Middle frontal gyrus (tissue), 1 donor: ENCODE measurements around the gene GRM7.

Experiments used
- DNase-seq: peaks from one replicate; pipeline ENCODE4 v3.0.0-alpha.2; 2015; ENCODE audit warnings: low spot score; ENCODE audit errors: extremely low spot score

GRM7 gene

DNA sequence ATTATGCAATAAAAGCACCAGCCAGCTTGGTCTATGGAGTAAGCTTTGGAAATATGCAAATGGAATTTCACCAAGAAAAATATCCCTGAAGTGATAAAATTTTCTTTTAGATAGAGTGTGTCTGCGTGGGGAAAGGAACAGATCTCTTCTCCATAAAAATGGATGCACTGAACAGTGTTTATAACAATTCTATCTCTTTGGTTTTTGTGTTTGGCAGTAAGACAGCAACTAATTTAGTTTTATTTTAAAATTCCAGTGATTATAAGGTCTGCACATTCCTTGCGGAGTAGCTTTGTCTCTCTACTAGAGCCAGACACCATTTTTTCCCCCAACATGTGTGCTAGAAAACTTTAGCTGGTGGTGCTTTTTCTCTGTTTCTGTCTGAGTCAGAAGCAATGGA is 712.4 kb downstream of the GRM7 start:
- DNase-seq: peak; percentile 23

DNA sequence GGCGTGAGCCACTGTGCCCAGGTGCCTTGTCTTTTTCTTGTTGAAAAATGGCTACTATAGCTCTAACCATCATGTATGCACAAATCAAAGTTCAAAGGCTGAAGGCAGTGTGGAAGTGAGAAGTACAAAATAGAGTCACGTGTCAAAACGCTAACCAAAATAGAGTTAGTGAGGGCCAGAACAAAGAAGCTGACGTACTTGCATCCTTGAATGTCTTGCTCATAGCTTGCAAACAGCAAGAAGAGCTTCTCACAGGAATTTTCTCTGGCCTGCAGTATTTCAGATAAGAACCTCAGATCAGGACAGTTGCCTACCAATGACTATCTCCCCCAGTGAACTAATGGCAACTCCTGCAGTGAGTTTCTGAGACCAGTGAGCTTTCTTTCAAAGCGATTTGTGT is 713.5 kb downstream of the GRM7 start:
- no peak for DNase-seq

DNA sequence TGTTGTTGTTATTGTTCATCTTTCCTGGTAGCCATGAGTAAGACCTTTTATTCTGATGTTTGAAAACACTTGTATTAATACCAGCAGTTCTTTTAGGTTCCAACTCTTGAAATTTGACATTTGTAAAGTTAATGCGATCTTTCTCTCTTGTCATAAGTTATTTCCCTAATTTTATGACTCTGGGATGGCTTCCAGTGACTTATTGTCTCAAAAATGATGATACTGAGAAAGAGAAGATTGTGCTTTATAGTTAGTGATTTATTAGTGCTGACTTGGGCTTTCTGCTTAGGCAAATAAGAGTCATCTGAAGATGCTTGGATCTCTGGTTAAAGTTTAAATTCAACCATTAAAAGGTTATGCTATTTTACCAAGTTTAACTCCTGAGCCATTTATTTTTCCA is 715.2 kb downstream of the GRM7 start:
- no peak for DNase-seq

- DNase-seq: no peak
Observed at GRCh38 chr3:7576506-7576905, 715.6 kb downstream of the GRM7 start.

GRCh38 chr3:7577513-7577912 is 716.6 kb downstream of the GRM7 start:
- no peak for DNase-seq

DNA sequence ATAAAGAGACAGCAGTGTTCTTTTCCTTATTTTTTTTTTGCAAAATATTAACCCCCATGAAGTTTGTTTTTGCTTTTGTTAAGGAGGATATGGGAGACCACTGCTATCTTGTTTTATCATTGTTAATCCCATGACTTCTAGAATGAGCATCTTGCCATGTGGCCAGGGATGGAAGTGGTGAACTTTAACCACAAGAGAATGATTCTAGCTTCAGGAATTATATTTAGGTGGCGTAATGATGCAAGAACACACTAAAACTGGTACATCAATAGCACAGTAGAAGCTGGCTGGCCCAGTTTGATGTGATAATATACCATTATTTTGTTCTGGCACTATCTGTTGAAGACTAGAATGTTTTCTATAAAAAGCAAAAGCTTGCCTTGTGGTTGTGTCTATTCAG is 720.9 kb downstream of the GRM7 start:
- no peak for DNase-seq

- no peak for DNase-seq
Observed at GRCh38 chr3:7585052-7585451, 724.1 kb downstream of the GRM7 start.

GRCh38 chr3:7588236-7588635 is 727.3 kb downstream of the GRM7 start:
- DNase-seq: no peak

DNA sequence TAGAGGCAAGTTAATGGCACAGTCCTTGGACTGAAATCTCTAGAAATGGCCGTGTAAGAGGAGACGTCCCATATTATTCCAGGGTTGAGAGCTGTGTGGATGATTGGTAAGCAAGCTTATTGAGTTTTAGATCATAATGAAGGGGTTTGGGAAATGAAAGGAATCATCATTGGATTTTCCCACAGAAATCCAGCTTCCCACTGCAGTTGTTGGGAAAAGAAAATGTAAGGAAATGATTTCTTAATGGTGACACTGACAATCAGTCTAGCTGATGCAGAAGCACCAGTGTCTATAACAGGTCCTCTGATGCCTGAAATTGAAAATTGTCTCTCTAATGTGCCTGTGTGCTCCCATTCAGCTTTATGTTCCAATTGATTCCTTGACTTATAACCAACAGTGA is 728.6 kb downstream of the GRM7 start:
- no peak for DNase-seq

DNA sequence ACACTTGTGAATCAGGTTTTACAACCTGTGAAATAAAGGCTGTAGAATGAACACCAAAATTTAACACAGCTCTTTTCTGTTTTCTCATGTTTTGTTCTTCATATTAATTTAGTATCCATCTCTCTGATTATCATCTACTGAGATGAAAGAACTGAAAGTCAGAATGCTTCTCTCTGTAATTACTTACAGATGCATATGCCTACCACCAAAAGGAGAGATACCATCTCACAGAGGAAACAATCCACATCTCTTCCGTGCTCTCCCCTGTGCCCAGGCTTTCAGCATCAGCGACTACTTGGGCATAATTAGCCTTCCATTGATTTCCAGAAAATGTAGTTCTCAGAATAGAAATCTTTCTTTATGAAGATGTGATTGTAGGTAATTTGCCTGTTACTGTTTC is 741.4 kb downstream of the GRM7 start:
- no peak for DNase-seq

GRCh38 chr3:7607083-7607482 is 746.2 kb downstream of the GRM7 start:
- no peak for DNase-seq

- no peak for DNase-seq
Observed at GRCh38 chr3:7607676-7608075, 746.8 kb downstream of the GRM7 start.

- no peak for DNase-seq
Observed at GRCh38 chr3:7610634-7611033, 749.7 kb downstream of the GRM7 start.

- no peak for DNase-seq
Observed at GRCh38 chr3:7615043-7615442, 754.1 kb downstream of the GRM7 start.

- no peak for DNase-seq
Observed at GRCh38 chr3:7618606-7619005, 757.7 kb downstream of the GRM7 start.

- no peak for DNase-seq
Observed at GRCh38 chr3:7620401-7620800, 759.5 kb downstream of the GRM7 start.

DNA sequence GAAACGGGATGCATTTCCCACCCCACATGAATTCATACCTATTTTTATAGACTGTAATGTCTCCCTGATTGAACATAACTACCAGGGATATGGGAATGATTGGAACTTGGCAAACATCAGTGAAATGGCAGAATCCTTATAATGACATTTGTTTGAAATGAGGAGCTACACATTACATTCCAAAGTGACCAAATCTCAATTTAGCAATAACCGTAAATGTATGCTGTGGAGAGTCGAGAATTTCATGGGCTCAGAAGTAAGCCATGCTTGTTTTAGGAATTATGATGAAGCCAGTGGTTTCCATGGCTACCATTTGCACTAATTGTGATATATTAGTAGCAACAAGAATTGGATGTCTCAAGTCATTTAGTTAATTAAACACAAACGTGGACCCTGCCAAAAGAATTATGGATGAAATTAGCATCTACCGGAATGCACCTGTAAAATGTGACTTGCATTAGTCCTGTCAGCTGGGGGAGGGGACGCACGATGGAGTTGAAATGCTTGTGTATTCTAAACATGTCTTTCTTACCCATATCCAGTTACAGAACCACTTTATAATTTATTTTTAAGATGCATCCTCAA is 760.2 kb downstream of the GRM7 start:
- DNase-seq: no peak

DNA sequence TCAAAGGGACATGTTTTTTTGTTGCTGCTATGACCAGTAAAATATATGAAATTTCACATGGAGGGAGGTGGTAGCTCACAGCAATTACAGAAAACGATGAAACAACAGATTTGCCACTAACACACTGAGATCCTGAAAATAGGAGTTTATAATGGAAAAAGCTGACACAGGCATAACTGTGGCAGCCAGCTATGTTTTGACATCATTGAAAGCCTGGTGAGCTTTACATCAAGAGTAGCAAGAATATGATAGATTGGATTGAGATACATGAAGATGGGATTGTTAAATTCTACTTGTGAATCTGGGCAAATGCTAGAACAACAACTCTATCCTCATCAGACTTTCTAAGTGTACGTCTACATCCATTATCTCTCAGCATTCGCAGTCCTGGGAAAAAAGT is 760.7 kb downstream of the GRM7 start:
- no peak for DNase-seq

GRCh38 chr3:7625021-7625420 is 764.1 kb downstream of the GRM7 start:
- DNase-seq: no peak

DNA sequence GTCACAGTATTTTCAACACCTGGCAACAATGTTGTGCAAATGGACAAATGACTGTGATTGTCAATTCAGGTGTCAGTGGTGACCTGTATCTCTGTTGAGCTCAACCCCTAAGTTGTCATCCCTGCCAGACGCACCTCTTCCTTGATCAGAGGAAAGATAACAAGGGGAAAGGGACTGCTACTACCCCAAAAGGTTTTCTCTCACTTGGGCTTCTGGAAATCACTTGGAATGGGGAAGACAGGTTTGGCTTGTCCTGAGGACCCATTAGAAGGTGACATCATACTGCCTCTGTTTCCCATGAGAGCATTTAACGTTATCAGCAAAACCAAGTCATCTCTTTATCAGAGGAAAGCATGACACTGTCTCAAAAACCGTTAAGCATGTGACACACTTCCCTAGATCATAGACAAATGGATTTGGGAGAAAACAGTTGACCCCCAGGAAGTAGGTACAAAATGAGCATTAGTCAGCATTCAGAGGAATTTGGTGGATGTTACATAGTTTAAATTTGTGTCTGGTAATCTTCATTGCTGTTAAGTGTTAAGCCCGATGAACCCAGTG is 769.5 kb downstream of the GRM7 start:
- DNase-seq: no peak

DNA sequence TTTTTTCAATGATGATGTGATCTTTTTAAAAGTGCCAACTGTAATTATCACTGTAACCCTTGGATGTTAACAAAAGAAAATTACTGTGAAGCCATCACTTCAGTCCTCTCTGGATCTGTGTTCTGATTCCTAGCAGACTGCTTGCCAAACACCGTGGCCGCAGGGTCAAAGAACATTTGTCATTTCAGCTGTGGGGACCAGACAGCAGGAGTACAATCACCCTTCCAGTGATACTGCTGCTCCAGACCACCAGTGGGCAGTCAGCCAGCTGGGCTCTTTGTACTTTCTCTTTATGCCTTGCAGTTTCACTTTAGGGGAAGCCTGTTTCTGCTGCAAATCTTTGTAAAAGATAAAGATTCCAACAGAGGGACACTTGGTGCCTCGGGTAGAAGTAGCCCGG is 770.0 kb downstream of the GRM7 start:
- DNase-seq: no peak

GRCh38 chr3:7632305-7632704 is 771.4 kb downstream of the GRM7 start:
- no peak for DNase-seq

DNA sequence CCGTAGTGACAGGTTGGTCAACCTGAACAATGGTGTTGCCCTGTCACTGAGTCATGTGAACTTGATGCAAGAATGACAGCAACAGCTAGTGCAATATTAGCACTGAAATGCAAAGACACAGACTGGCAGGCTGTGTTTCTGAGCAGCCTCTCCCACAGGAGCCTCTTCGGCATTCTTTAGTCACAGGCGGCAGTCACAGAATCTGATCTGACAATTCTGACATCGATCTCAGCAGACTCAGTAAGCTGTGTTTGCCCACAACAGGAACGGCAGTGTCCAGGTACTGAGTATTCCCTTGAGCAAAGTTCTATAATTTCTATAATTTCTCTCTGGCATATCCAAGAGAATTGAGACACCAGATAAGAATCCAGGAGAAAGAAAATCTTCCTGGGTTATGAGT is 776.8 kb downstream of the GRM7 start:
- DNase-seq: no peak

- no peak for DNase-seq
Observed at GRCh38 chr3:7638103-7638502, 777.2 kb downstream of the GRM7 start.
